Measurements from ENCODE around the gene INSR. TPM values are rescaled to one million over a fixed set of nuclear protein-coding genes. Genes with fewer than 3 reads are reported as not detected.

Gene INSR
- total and polyA plus RNA-seq, 2 donors (not counting 3 experiments of a cell fraction or from before 2014, with no cell fraction given): 4.9 to 19.5 TPM

DNA sequence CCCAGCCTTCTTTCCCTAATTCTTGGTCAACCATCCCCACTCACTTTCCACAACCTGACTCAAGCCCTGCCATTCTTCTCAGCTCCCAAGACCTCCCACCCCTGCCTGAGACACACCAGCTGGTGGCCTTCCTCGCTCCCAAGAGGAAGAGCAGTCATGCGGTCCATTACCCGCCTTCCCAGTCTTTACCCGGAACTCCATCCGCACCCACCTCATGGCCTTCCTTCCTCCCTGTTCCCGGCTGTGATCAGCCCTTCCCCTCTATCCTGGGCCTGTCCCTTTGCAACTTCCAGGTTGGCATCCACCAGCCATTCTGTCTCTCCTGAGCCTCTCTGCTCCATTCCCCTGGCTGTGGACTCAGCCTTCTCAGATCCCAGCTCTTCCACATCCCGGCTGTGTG, 18.6 kb upstream of the INSR start:
- H3K27me3 ChIP-seq (ENCODE audit: control insufficient read depth in 2 of 2, insufficient read depth in 2 of 2, low read length in 2 of 2): no peaks in the 10 kb centered on the region
- DNase-seq (ENCODE audit: low read depth, low spot score) (no peak), FAIRE-seq (no peak)
- no TSS peak for BruUV-seq (replicated peaks)
- H3K9me1 ChIP-seq (replicated peaks; ENCODE audit: control insufficient read depth, extremely low read depth, insufficient read depth, low read length): no peaks in the 10 kb centered on the region
- no peak overlapping the region for H3K9ac ChIP-seq (replicated peaks; ENCODE audit: extremely low read depth, insufficient read depth, low read length)
- no peak overlapping the region for H3K27ac ChIP-seq (ENCODE audit: insufficient read depth, low read depth, low read length)
- intact Hi-C loops (cut with micrococcal nuclease) (no loop called here), dilution Hi-C loops (cut with MboI; ENCODE audit: extremely low pct_ligation_motif_present, low sequenced_read_pairs) (no loop called here)
- H3K4me2 ChIP-seq (ENCODE audit: insufficient read depth, low read length): no peak overlapping the region
- CTCF ChIA-PET: interaction anchor here (1.0 kb wide), 1 partner anchor 180 kb away, joined by 3 read pairs; no protein-coding TSS in a partner anchor
- H3K79me2 ChIP-seq (ENCODE audit: control insufficient read depth, insufficient read depth, low read length): no peaks in the 10 kb centered on the region
- no peak for TF ChIP-seq POLR2A (IDR thresholded peaks at IDR 0.05; ENCODE audit: low read depth, low read length)
- TF ChIP-seq FOS (IDR thresholded peaks at IDR 0.05; ENCODE audit: borderline replicate concordance, insufficient read depth, low read length): no peak
- no peak for TF ChIP-seq MYC (IDR thresholded peaks at IDR 0.05; ENCODE audit: low read depth, low read length)
- TF ChIP-seq JUN (IDR thresholded peaks at IDR 0.05; ENCODE audit: borderline replicate concordance, insufficient read depth, insufficient read length, low read depth): no peak
- TF ChIP-seq, protein P1, sequence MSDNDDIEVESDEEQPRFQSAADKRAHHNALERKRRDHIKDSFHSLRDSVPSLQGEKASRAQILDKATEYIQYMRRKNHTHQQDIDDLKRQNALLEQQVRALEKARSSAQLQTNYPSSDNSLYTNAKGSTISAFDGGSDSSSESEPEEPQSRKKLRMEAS (IDR thresholded peaks at IDR 0.05; ENCODE audit: insufficient read depth, insufficient read length): no peak
- no peak for TF ChIP-seq GATA2 (IDR thresholded peaks at IDR 0.05; ENCODE audit: insufficient read depth, insufficient read length, low read depth, low read length)
- TF ChIP-seq, protein P2, sequence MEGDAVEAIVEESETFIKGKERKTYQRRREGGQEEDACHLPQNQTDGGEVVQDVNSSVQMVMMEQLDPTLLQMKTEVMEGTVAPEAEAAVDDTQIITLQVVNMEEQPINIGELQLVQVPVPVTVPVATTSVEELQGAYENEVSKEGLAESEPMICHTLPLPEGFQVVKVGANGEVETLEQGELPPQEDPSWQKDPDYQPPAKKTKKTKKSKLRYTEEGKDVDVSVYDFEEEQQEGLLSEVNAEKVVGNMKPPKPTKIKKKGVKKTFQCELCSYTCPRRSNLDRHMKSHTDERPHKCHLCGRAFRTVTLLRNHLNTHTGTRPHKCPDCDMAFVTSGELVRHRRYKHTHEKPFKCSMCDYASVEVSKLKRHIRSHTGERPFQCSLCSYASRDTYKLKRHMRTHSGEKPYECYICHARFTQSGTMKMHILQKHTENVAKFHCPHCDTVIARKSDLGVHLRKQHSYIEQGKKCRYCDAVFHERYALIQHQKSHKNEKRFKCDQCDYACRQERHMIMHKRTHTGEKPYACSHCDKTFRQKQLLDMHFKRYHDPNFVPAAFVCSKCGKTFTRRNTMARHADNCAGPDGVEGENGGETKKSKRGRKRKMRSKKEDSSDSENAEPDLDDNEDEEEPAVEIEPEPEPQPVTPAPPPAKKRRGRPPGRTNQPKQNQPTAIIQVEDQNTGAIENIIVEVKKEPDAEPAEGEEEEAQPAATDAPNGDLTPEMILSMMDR (IDR thresholded peaks at IDR 0.05; ENCODE audit: extremely low read depth in 1 of 2, insufficient read depth in 1 of 2, low read depth in 1 of 2, low read length in 2 of 2): no peak
- TF ChIP-seq POLR2AphosphoS5 (IDR thresholded peaks at IDR 0.05; ENCODE audit: insufficient read depth, low read depth, low read length): no peak
- TF ChIP-seq EZH2 (IDR thresholded peaks at IDR 0.05; ENCODE audit: borderline replicate concordance, low read depth, low read length, severe bottlenecking): no peak
- no peaks in the 10 kb centered on the region for H3K36me3 ChIP-seq (ENCODE audit: control insufficient read depth in 2 of 2, extremely low read depth in 1 of 2, insufficient read depth in 2 of 2, low read length in 2 of 2)
- no peak overlapping the region for H3K4me3 ChIP-seq (replicated peaks in 1 of 3; ENCODE audit: insufficient read depth in 1 of 3, low read depth in 1 of 3, low read length in 3 of 3)
- no peaks in the 10 kb centered on the region for H3K9me3 ChIP-seq (replicated peaks; ENCODE audit: control insufficient read depth, insufficient read depth, low read length)
- no peaks in the 10 kb centered on the region for H3K4me1 ChIP-seq (ENCODE audit: control insufficient read depth, extremely low read depth, insufficient read depth, low read length)
- H4K20me1 ChIP-seq (replicated peaks; ENCODE audit: control insufficient read depth, extremely low read depth, insufficient read depth, low read length): no peaks in the 10 kb centered on the region
- H2AFZ ChIP-seq (ENCODE audit: low read depth, low read length): no peak overlapping the region
- POLR2A ChIA-PET: no interaction called here

All from endothelial cell of umbilical vein (primary cell).